ENCODE measurements around the gene EMC8.

EMC8 gene

GRCh38 chr16:85777583-85778310 is 21.6 kb downstream of the EMC8 start:
- Histone ChIP-seq H4K8ac (ENCODE audit: low read depth, low read length) (no peak overlapping the region), H3K27me3 (ENCODE audit: insufficient read depth, low read length, poor library complexity) (no peaks in the 10 kb centered on the region), H3K56ac (ENCODE audit: low read length) (no peak overlapping the region), H3K4me3 (ENCODE audit: low read length) (no peak overlapping the region), H3K4me1 (ENCODE audit: control insufficient read depth, low read depth, low read length) (no peaks in the 10 kb centered on the region), H2BK15ac (replicated peaks; ENCODE audit: low read depth) (no peak overlapping the region), H3K27ac (ENCODE audit: low read depth, low read length) (no peak overlapping the region), H3K79me2 (ENCODE audit: control insufficient read depth, insufficient read depth, low read length) (no peaks in the 10 kb centered on the region), H3K79me1 (ENCODE audit: low read length) (peaks cover 8% of the 10 kb centered on the region), H3K18ac (ENCODE audit: low read length) (no peak overlapping the region), H3K9ac (ENCODE audit: low read length) (no peak overlapping the region), H4K5ac (ENCODE audit: low read length) (no peak overlapping the region), H2BK120ac (ENCODE audit: low read depth, low read length) (no peak overlapping the region), H2AK5ac (ENCODE audit: low read length) (no peak overlapping the region), H3K36me3 (ENCODE audit: control insufficient read depth, insufficient read depth, low read length) (peaks cover 18% of the 10 kb centered on the region), H3K23ac (ENCODE audit: low read length) (no peak overlapping the region), H2BK5ac (ENCODE audit: low read length) (no peak overlapping the region), H3K4me2 (ENCODE audit: low read length) (no peak overlapping the region), H3K4ac (ENCODE audit: low read depth, low read length) (no peak overlapping the region)
- no peak for DNase-seq
- WGBS (ENCODE audit: extremely low coverage, insufficient coverage, low lambda C conversion rate): no CpG with 5 or more reads among the region's 4 CpGs

DNA sequence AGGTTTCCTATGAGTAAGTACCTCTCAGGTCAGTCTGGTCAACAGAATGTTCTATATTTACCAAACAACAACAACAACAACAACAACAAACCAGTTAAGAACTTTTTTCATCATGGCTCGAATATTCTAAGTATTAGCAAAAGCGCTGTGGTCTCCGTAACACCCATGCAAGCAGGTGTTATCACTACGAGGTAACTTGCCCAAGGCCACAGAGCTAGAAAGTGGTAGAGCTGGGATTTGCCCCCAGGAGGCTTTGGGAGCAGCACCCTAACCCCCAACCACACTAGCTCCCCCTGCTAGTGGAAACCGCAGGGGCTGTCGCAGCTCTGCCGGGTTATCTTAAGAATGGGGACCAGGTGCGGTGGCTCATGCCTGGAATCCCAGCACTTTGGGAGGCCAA is 24.5 kb downstream of the EMC8 start:
- no peak overlapping the region for H3K18ac ChIP-seq (ENCODE audit: low read length)
- H3K27ac ChIP-seq (ENCODE audit: low read depth, low read length): no peak overlapping the region
- no peaks in the 10 kb centered on the region for H3K79me2 ChIP-seq (ENCODE audit: control insufficient read depth, insufficient read depth, low read length)
- no peak overlapping the region for H2AK5ac ChIP-seq (ENCODE audit: low read length)
- H3K4me3 ChIP-seq (ENCODE audit: low read length): no peak overlapping the region
- H3K9ac ChIP-seq (ENCODE audit: low read length): no peak overlapping the region
- H3K79me1 ChIP-seq (ENCODE audit: low read length): no peaks in the 10 kb centered on the region
- no peak overlapping the region for H2BK120ac ChIP-seq (ENCODE audit: low read depth, low read length)
- no peak overlapping the region for H3K23ac ChIP-seq (ENCODE audit: low read length)
- no peak overlapping the region for H3K56ac ChIP-seq (ENCODE audit: low read length)
- H3K36me3 ChIP-seq (ENCODE audit: control insufficient read depth, insufficient read depth, low read length): peaks cover 8% of the 10 kb centered on the region
- no peak for DNase-seq
- no peak overlapping the region for H2BK15ac ChIP-seq (replicated peaks; ENCODE audit: low read depth)
- no peak overlapping the region for H4K8ac ChIP-seq (ENCODE audit: low read depth, low read length)
- no peaks in the 10 kb centered on the region for H3K4me1 ChIP-seq (ENCODE audit: control insufficient read depth, low read depth, low read length)
- WGBS (ENCODE audit: extremely low coverage, insufficient coverage, low lambda C conversion rate): no CpG with 5 or more reads among the region's 8 CpGs
- H3K4me2 ChIP-seq (ENCODE audit: low read length): no peak overlapping the region
- no peak overlapping the region for H2BK5ac ChIP-seq (ENCODE audit: low read length)
- H3K4ac ChIP-seq (ENCODE audit: low read depth, low read length): no peak overlapping the region
- no peaks in the 10 kb centered on the region for H3K27me3 ChIP-seq (ENCODE audit: insufficient read depth, low read length, poor library complexity)
- H4K5ac ChIP-seq (ENCODE audit: low read length): no peak overlapping the region

GRCh38 chr16:85774136-85774535 is 25.2 kb downstream of the EMC8 start:
- Histone ChIP-seq H4K5ac (ENCODE audit: low read length) (no peak overlapping the region), H3K27ac (ENCODE audit: low read depth, low read length) (no peak overlapping the region), H2BK5ac (ENCODE audit: low read length) (no peak overlapping the region), H3K79me2 (ENCODE audit: control insufficient read depth, insufficient read depth, low read length) (no peaks in the 10 kb centered on the region), H3K4me1 (ENCODE audit: control insufficient read depth, low read depth, low read length) (no peaks in the 10 kb centered on the region), H3K79me1 (ENCODE audit: low read length) (no peaks in the 10 kb centered on the region), H3K9ac (ENCODE audit: low read length) (no peak overlapping the region), H3K56ac (ENCODE audit: low read length) (no peak overlapping the region), H3K4me3 (ENCODE audit: low read length) (no peak overlapping the region), H3K4ac (ENCODE audit: low read depth, low read length) (no peak overlapping the region), H2BK15ac (replicated peaks; ENCODE audit: low read depth) (no peak overlapping the region), H2BK120ac (ENCODE audit: low read depth, low read length) (no peak overlapping the region), H4K8ac (ENCODE audit: low read depth, low read length) (no peak overlapping the region), H3K4me2 (ENCODE audit: low read length) (no peak overlapping the region), H3K27me3 (ENCODE audit: insufficient read depth, low read length, poor library complexity) (no peaks in the 10 kb centered on the region), H3K18ac (ENCODE audit: low read length) (no peak overlapping the region), H2AK5ac (ENCODE audit: low read length) (no peak overlapping the region), H3K36me3 (ENCODE audit: control insufficient read depth, insufficient read depth, low read length) (peaks cover 7% of the 10 kb centered on the region), H3K23ac (ENCODE audit: low read length) (no peak overlapping the region)
- no CpG with 5 or more reads among the region's 6 CpGs for WGBS (ENCODE audit: extremely low coverage, insufficient coverage, low lambda C conversion rate)
- no peak for DNase-seq

GRCh38 chr16:85773044-85773443 is 26.3 kb downstream of the EMC8 start:
- no peak overlapping the region for H4K5ac ChIP-seq (ENCODE audit: low read length)
- no CpG with 5 or more reads among the region's 6 CpGs for WGBS (ENCODE audit: extremely low coverage, insufficient coverage, low lambda C conversion rate)
- no peak overlapping the region for H2BK120ac ChIP-seq (ENCODE audit: low read depth, low read length)
- H3K36me3 ChIP-seq (ENCODE audit: control insufficient read depth, insufficient read depth, low read length): peaks cover 2% of the 10 kb centered on the region
- H3K27me3 ChIP-seq (ENCODE audit: insufficient read depth, low read length, poor library complexity): no peaks in the 10 kb centered on the region
- no peaks in the 10 kb centered on the region for H3K79me1 ChIP-seq (ENCODE audit: low read length)
- H2BK5ac ChIP-seq (ENCODE audit: low read length): no peak overlapping the region
- DNase-seq: no peak
- no peak overlapping the region for H3K4me2 ChIP-seq (ENCODE audit: low read length)
- H3K27ac ChIP-seq (ENCODE audit: low read depth, low read length): no peak overlapping the region
- H3K4me1 ChIP-seq (ENCODE audit: control insufficient read depth, low read depth, low read length): no peaks in the 10 kb centered on the region
- no peak overlapping the region for H4K8ac ChIP-seq (ENCODE audit: low read depth, low read length)
- no peak overlapping the region for H3K23ac ChIP-seq (ENCODE audit: low read length)
- H3K4ac ChIP-seq (ENCODE audit: low read depth, low read length): no peak overlapping the region
- no peaks in the 10 kb centered on the region for H3K79me2 ChIP-seq (ENCODE audit: control insufficient read depth, insufficient read depth, low read length)
- no peak overlapping the region for H3K56ac ChIP-seq (ENCODE audit: low read length)
- no peak overlapping the region for H2BK15ac ChIP-seq (replicated peaks; ENCODE audit: low read depth)
- no peak overlapping the region for H3K9ac ChIP-seq (ENCODE audit: low read length)
- no peak overlapping the region for H3K4me3 ChIP-seq (ENCODE audit: low read length)
- no peak overlapping the region for H2AK5ac ChIP-seq (ENCODE audit: low read length)
- no peak overlapping the region for H3K18ac ChIP-seq (ENCODE audit: low read length)

GRCh38 chr16:85770741-85771140 is 28.6 kb downstream of the EMC8 start:
- H4K5ac ChIP-seq (ENCODE audit: low read length): no peak overlapping the region
- no peaks in the 10 kb centered on the region for H3K27me3 ChIP-seq (ENCODE audit: insufficient read depth, low read length, poor library complexity)
- no CpG with 5 or more reads among the region's 6 CpGs for WGBS (ENCODE audit: extremely low coverage, insufficient coverage, low lambda C conversion rate)
- no peak overlapping the region for H3K23ac ChIP-seq (ENCODE audit: low read length)
- H3K18ac ChIP-seq (ENCODE audit: low read length): no peak overlapping the region
- no peaks in the 10 kb centered on the region for H3K79me1 ChIP-seq (ENCODE audit: low read length)
- no peak overlapping the region for H2BK15ac ChIP-seq (replicated peaks; ENCODE audit: low read depth)
- no peak overlapping the region for H3K56ac ChIP-seq (ENCODE audit: low read length)
- DNase-seq: no peak
- H3K27ac ChIP-seq (ENCODE audit: low read depth, low read length): no peak overlapping the region
- no peaks in the 10 kb centered on the region for H3K4me1 ChIP-seq (ENCODE audit: control insufficient read depth, low read depth, low read length)
- no peaks in the 10 kb centered on the region for H3K36me3 ChIP-seq (ENCODE audit: control insufficient read depth, insufficient read depth, low read length)
- no peak overlapping the region for H2AK5ac ChIP-seq (ENCODE audit: low read length)
- H3K4me2 ChIP-seq (ENCODE audit: low read length): no peak overlapping the region
- H3K79me2 ChIP-seq (ENCODE audit: control insufficient read depth, insufficient read depth, low read length): no peaks in the 10 kb centered on the region
- no peak overlapping the region for H3K4ac ChIP-seq (ENCODE audit: low read depth, low read length)
- H2BK5ac ChIP-seq (ENCODE audit: low read length): no peak overlapping the region
- no peak overlapping the region for H3K4me3 ChIP-seq (ENCODE audit: low read length)
- H4K8ac ChIP-seq (ENCODE audit: low read depth, low read length): no peak overlapping the region
- no peak overlapping the region for H3K9ac ChIP-seq (ENCODE audit: low read length)
- no peak overlapping the region for H2BK120ac ChIP-seq (ENCODE audit: low read depth, low read length)

DNA sequence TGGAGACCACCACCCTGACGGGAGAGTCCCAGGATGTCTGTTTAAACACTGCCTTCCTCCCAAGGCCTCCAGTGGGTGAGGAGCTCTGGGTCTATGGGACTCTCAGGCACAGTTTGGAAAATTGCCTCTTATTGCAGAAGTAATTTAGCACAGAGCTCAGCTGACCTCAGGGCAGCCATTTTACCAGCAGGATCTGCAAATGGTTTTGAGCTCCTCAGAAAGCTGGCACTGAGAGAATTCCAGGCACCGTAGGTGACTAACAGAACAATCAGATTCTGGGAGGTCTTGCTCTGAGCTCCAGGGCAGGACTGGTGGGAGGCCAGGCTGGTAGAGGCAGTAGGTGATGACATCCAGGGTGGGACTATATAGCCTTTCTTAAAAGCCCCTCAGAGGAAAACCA is 31.1 kb downstream of the EMC8 start:
- no peak overlapping the region for H3K9ac ChIP-seq (ENCODE audit: low read length)

More for the DNA sequence above, 31.1 kb downstream of the EMC8 start:
- H3K79me2 ChIP-seq (ENCODE audit: control insufficient read depth, insufficient read depth, low read length): no peaks in the 10 kb centered on the region
- H3K27ac ChIP-seq (ENCODE audit: low read depth, low read length): no peak overlapping the region
- no peaks in the 10 kb centered on the region for H3K4me1 ChIP-seq (ENCODE audit: control insufficient read depth, low read depth, low read length)
- H2BK5ac ChIP-seq (ENCODE audit: low read length): no peak overlapping the region
- no peak overlapping the region for H4K5ac ChIP-seq (ENCODE audit: low read length)
- H3K4me3 ChIP-seq (ENCODE audit: low read length): no peak overlapping the region
- peak; percentile 71 for DNase-seq
- H3K18ac ChIP-seq (ENCODE audit: low read length): no peak overlapping the region
- H2AK5ac ChIP-seq (ENCODE audit: low read length): no peak overlapping the region
- no peaks in the 10 kb centered on the region for H3K36me3 ChIP-seq (ENCODE audit: control insufficient read depth, insufficient read depth, low read length)
- H3K23ac ChIP-seq (ENCODE audit: low read length): no peak overlapping the region
- no peaks in the 10 kb centered on the region for H3K79me1 ChIP-seq (ENCODE audit: low read length)
- no CpG with 5 or more reads among the region's 2 CpGs for WGBS (ENCODE audit: extremely low coverage, insufficient coverage, low lambda C conversion rate)
- H2BK120ac ChIP-seq (ENCODE audit: low read depth, low read length): no peak overlapping the region
- H3K4ac ChIP-seq (ENCODE audit: low read depth, low read length): no peak overlapping the region
- no peak overlapping the region for H2BK15ac ChIP-seq (replicated peaks; ENCODE audit: low read depth)
- H3K27me3 ChIP-seq (ENCODE audit: insufficient read depth, low read length, poor library complexity): no peaks in the 10 kb centered on the region
- no peak overlapping the region for H3K4me2 ChIP-seq (ENCODE audit: low read length)
- no peak overlapping the region for H3K56ac ChIP-seq (ENCODE audit: low read length)
- H4K8ac ChIP-seq (ENCODE audit: low read depth, low read length): no peak overlapping the region

Measured in mesendoderm (in vitro differentiated cells).